B cell (primary cell): ENCODE data around the gene HDAC6. TPM values are rescaled to one million over a fixed set of nuclear protein-coding genes. Genes with fewer than 3 reads are reported as not detected.

Source experiments
- ATAC-seq: fragments of 200-7000 bp; cut with Tn5 transposase; one replicate; pipeline ENCODE4 v1.10.0; 2021; ENCODE audit warnings: low read depth, mild to moderate bottlenecking, moderate number of reproducible peaks, moderate library complexity
- CTCF ChIA-PET: fragments of 350-600 bp; sonication (Branson Sonifier 250); formaldehyde crosslinking; loops from one replicate; lab custom pipeline; 2021; ENCODE audit warnings: antibody characterized with exemption, inconsistent platforms; lab: Charles Lee
- POLR2A ChIA-PET: fragments of 350-600 bp; sonication (Branson Sonifier 250); formaldehyde crosslinking; loops from one replicate; lab custom pipeline; 2021; ENCODE audit warnings: antibody characterized with exemption; lab: Charles Lee
- DNase-seq: peaks from one replicate; pipeline ENCODE4 v3.0.0; 2013
- H2AFZ ChIP-seq: 2 replicates; pipeline ENCODE4 v1.6.1; 2012; ENCODE audit warnings: mild to moderate bottlenecking, low read depth, low read length; ENCODE audit not compliant: insufficient read depth, poor library complexity, severe bottlenecking
- H3K27ac ChIP-seq, 2 donors: 1 replicate in 1 of 2; 2 replicates in 1 of 2; pipeline ENCODE4 v1.5.1; 2012 to 2013; ENCODE audit warnings: low read length in 2 of 2, mild to moderate bottlenecking in 2 of 2, moderate library complexity in 1 of 2
- H3K27me3 ChIP-seq, 4 experiments: fragments of 200-600 bp in 1 of 4; sonication (generic) in 1 of 4; replicated peaks in 1 of 4; 1 replicate in 2 of 4; 2 replicates in 2 of 4; pipeline versions ENCODE4 v1.6.1 to v1.7.0; 2013 to 2016; ENCODE audit warnings: low read length in 3 of 4, mild to moderate bottlenecking in 2 of 4, mixed read lengths in 1 of 4, moderate library complexity in 1 of 4; ENCODE audit not compliant: insufficient read depth in 4 of 4, control insufficient read depth in 3 of 4; ENCODE audit errors: control extremely low read depth in 1 of 4
- H3K36me3 ChIP-seq, 2 experiments: replicated peaks in 1 of 2; 1 replicate in 1 of 2; 2 replicates in 1 of 2; pipeline versions ENCODE4 v1.6.1 to v1.7.1; 2013; ENCODE audit warnings: low read length in 1 of 2; ENCODE audit not compliant: insufficient read depth in 2 of 2, control insufficient read depth in 1 of 2; ENCODE audit errors: control extremely low read depth in 1 of 2, extremely low read depth in 1 of 2
- H3K4me1 ChIP-seq, 2 donors: fragments of 200-600 bp in 1 of 2; sonication (generic) in 1 of 2; 1 replicate in 1 of 2; 2 replicates in 1 of 2; pipeline versions ENCODE4 v1.5.1 to v1.6.1; 2013 to 2017; ENCODE audit warnings: low read length in 2 of 2; ENCODE audit not compliant: control insufficient read depth in 2 of 2, insufficient read depth in 2 of 2
- H3K4me2 ChIP-seq: replicated peaks from 2 replicates; pipeline ENCODE3; 2012; ENCODE audit warnings: mild to moderate bottlenecking, low read depth, low read length; ENCODE audit not compliant: poor library complexity, severe bottlenecking
- H3K4me3 ChIP-seq, 5 experiments: fragments of 200-600 bp in 1 of 5; sonication (generic) in 1 of 5; 1 replicate in 3 of 5; 2 replicates in 2 of 5; pipeline versions ENCODE4 v1.5.1 to v1.7.0; 2011 to 2016; ENCODE audit warnings: low read length in 4 of 5, mild to moderate bottlenecking in 4 of 5, low read depth in 2 of 5, control low read depth in 1 of 5, moderate library complexity in 1 of 5; ENCODE audit not compliant: insufficient read depth in 1 of 5; ENCODE audit errors: control extremely low read depth in 1 of 5, extremely low read depth in 1 of 5
- H3K79me2 ChIP-seq: fragments of 200-600 bp; sonication (generic); one replicate; pipeline ENCODE4 v1.6.0; 2016; ENCODE audit warnings: low read length; ENCODE audit not compliant: control insufficient read depth, insufficient read depth
- H3K9ac ChIP-seq: fragments of 200-600 bp; sonication (generic); 2 replicates; pipeline ENCODE4 v1.6.1; 2017; ENCODE audit warnings: mild to moderate bottlenecking, low read length, moderate library complexity
- H3K9me3 ChIP-seq, 3 donors: one replicate each; pipeline versions ENCODE4 v1.6.1 to v1.7.1; 2013; ENCODE audit warnings: low read length in 2 of 3; ENCODE audit not compliant: control insufficient read depth in 2 of 3, insufficient read depth in 1 of 3; ENCODE audit errors: control extremely low read depth in 1 of 3
- H4K20me1 ChIP-seq: 2 replicates; pipeline ENCODE4 v1.6.0; 2012; ENCODE audit warnings: mild to moderate bottlenecking, low read length; ENCODE audit not compliant: insufficient read depth, control insufficient read depth, poor library complexity, severe bottlenecking
- H3K27ac Mint-ChIP-seq: one replicate; pipeline ENCODE4 v1.8.0; 2021; ENCODE audit warnings: mixed read lengths
- H3K27me3 Mint-ChIP-seq: one replicate; pipeline ENCODE4 v1.8.0; 2021; ENCODE audit warnings: mixed read lengths
- H3K4me1 Mint-ChIP-seq: one replicate; pipeline ENCODE4 v1.8.0; 2021; ENCODE audit warnings: mixed read lengths
- H3K4me3 Mint-ChIP-seq: one replicate; pipeline ENCODE4 v1.8.0; 2021; ENCODE audit warnings: mixed read lengths
- H3K9me3 Mint-ChIP-seq: one replicate; pipeline ENCODE4 v1.8.0; 2022; ENCODE audit warnings: mixed read lengths; ENCODE audit not compliant: insufficient read depth
- EZH2 ChIP-seq: IDR thresholded peaks from 2 replicates; pipeline ENCODE4 v1.6.1; 2012; ENCODE audit warnings: borderline replicate concordance, low read depth, mild to moderate bottlenecking, moderate library complexity, low read length; ENCODE audit not compliant: insufficient read depth, poor library complexity, severe bottlenecking
- WGBS: methylation state at CpG from one replicate; pipeline ENCODE4 v1.1.5; 2013; ENCODE audit warnings: missing lambda C conversion rate; ENCODE audit not compliant: insufficient coverage; 5-methylcytosine and 5-hydroxymethylcytosine counted together
- intact Hi-C: fragments of 100-400 bp; cut with micrococcal nuclease; formaldehyde crosslinking; loops from one replicate; pipeline ENCODE4 v1.10.0; 2022
- polyA plus RNA-seq: library from polyadenylated mRNA; depleted of rRNA; stranded (reverse); fragments of >200 nt; gene quantifications from 2 replicates; pipeline ENCODE4 v1.2.3, GENCODE V29; 2012
- total RNA-seq, 2 donors: library from RNA; stranded (reverse); fragments of 120-200 nt in 1 of 2; gene quantifications; 1 replicate in 1 of 2; 2 replicates in 1 of 2; pipeline versions ENCODE4 v1.2.3 to v1.2.4, GENCODE V29; 2013 to 2022
- TF ChIP-seq, protein P1 (sequence below): fragments of 200-600 bp; IDR thresholded peaks from one replicate; pipeline ENCODE4 v1.8.0; 2022; ENCODE audit warnings: antibody characterized with exemption, mild to moderate bottlenecking

The HDAC6 gene
- total and polyA plus RNA-seq, 2 donors (not counting 1 experiment from before 2014, with no cell fraction given) = 125 to 168 TPM

DNA sequence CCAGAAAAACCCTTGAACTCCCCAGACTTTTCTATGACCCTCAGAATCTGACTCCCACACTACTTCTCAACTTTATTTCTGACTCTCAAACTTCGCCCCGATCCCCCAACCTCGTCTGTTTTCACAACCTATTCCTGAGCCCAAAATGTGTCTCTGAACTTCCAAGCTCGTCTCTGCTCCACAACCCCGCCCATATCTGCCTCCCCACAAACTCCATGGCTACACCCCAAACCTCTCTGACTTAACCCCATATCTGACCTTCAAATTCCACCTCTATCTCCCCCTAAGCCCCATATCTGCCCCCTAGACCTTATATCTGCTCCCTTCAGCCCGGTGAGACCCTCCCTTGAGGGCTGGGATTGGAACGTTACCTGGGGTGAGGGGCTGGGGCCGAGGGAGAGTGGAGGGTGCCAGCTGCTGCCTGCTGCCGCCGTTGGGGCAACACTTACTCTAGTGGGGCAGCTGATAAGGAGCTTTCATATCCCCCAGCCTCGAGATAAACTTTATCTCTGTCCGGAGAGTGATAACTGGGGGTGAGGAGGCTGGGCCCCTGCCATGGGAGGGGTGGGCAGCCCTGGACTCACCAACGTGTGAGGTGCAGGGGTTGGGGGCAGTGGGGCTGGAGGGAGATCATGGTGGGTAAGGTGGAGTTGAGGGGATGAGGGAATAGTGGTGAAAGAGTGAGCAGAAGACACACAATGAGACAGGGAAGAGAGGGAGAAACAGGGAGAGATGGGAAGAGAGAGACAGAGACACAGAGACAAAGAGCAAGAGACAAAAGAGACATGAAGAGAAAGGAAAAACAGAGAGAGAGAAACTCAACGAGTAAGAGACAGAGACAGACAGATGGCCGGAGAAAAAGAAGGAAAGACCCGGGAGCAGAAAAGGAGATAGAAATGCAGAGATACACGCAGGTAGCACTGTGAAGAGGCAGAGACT is 14.1 kb upstream of the HDAC6 start:
- no peaks in the 10 kb centered on the region for H4K20me1 ChIP-seq
- H3K36me3 ChIP-seq = no peaks in the 10 kb centered on the region
- ChIA-PET POLR2A (no interaction called here), CTCF (no interaction called here)
- 77% methylated on average over 6 of the region's 17 CpGs for WGBS
- intact Hi-C loops = no loop called here
- H3K9ac ChIP-seq = no peak overlapping the region
- DNase-seq (no peak), ATAC-seq (no peak)
- H3K4me3 Mint-ChIP-seq = no peak overlapping the region
- H3K4me1 Mint-ChIP-seq = no peaks in the 10 kb centered on the region
- no peak overlapping the region for H3K27ac ChIP-seq
- no peak overlapping the region for H3K4me2 ChIP-seq
- no peak overlapping the region for H3K27ac Mint-ChIP-seq
- H3K9me3 ChIP-seq = no peaks in the 10 kb centered on the region
- peaks cover 12% of the 10 kb centered on the region for H3K27me3 Mint-ChIP-seq
- no peaks in the 10 kb centered on the region for H3K27me3 ChIP-seq
- no peaks in the 10 kb centered on the region for H3K79me2 ChIP-seq
- no peak overlapping the region for H3K4me3 ChIP-seq
- no peaks in the 10 kb centered on the region for H3K4me1 ChIP-seq
- TF ChIP-seq, protein P1, sequence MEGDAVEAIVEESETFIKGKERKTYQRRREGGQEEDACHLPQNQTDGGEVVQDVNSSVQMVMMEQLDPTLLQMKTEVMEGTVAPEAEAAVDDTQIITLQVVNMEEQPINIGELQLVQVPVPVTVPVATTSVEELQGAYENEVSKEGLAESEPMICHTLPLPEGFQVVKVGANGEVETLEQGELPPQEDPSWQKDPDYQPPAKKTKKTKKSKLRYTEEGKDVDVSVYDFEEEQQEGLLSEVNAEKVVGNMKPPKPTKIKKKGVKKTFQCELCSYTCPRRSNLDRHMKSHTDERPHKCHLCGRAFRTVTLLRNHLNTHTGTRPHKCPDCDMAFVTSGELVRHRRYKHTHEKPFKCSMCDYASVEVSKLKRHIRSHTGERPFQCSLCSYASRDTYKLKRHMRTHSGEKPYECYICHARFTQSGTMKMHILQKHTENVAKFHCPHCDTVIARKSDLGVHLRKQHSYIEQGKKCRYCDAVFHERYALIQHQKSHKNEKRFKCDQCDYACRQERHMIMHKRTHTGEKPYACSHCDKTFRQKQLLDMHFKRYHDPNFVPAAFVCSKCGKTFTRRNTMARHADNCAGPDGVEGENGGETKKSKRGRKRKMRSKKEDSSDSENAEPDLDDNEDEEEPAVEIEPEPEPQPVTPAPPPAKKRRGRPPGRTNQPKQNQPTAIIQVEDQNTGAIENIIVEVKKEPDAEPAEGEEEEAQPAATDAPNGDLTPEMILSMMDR = no peak
- TF ChIP-seq EZH2 = no peak
- H3K9me3 Mint-ChIP-seq = no peaks in the 10 kb centered on the region
- H2AFZ ChIP-seq = no peak overlapping the region
